SIG-M5 treated with dmso at 0.1 percent for 504 hours (cell line): ENCODE measurements around the gene SLC1A3.
"Not testable (repeated sequence)": the region's sequence is repeated elsewhere in the genome, so short reads cannot be mapped to it uniquely, and the experiment has no call there.

ENCODE experiments used
- DNase-seq: peaks from one replicate; lab custom pipeline; 2025; ENCODE audit not compliant: unreplicated experiment; lab: John Stamatoyannopoulos, UW

The SLC1A3 gene

GRCh38 chr5:36606428-36607113 is at the start of gene SLC1A3:
Gene SLC1A3 (plus strand): TSS chr5:36606606. CDS start chr5:36608424, 1,818 bp downstream.
- peak; percentile 46 for DNase-seq

GRCh38 chr5:36558641-36559040 is 47.8 kb upstream of the SLC1A3 start:
- peak; percentile 1 for DNase-seq

- peak; percentile 53 for DNase-seq
Measured at GRCh38 chr5:36561601-36562000, 44.8 kb upstream of the SLC1A3 start.

- no peak for DNase-seq
Measured at GRCh38 chr5:36569491-36569890, 36.9 kb upstream of the SLC1A3 start.

GRCh38 chr5:36570301-36571095 is 35.9 kb upstream of the SLC1A3 start:
- DNase-seq = no peak

- no peak for DNase-seq
Measured at GRCh38 chr5:36571401-36572042, 34.9 kb upstream of the SLC1A3 start.

- DNase-seq = no peak
Measured at GRCh38 chr5:36573438-36573837, 33.0 kb upstream of the SLC1A3 start.

GRCh38 chr5:36575361-36575781 is 31.0 kb upstream of the SLC1A3 start:
- no peak for DNase-seq

- DNase-seq = no peak
Measured at GRCh38 chr5:36576721-36577120, 29.7 kb upstream of the SLC1A3 start.

GRCh38 chr5:36579858-36580257 is 26.5 kb upstream of the SLC1A3 start:
- DNase-seq = not testable (repeated sequence)

- DNase-seq = no peak
Measured at GRCh38 chr5:36581070-36581469, 25.3 kb upstream of the SLC1A3 start.

- no peak for DNase-seq
Measured at GRCh38 chr5:36584009-36584875, 22.2 kb upstream of the SLC1A3 start.

GRCh38 chr5:36585701-36586100 is 20.7 kb upstream of the SLC1A3 start:
- peak; percentile 53 for DNase-seq

GRCh38 chr5:36587354-36587753 is 19.1 kb upstream of the SLC1A3 start:
- DNase-seq = no peak

GRCh38 chr5:36589735-36590134 is 16.7 kb upstream of the SLC1A3 start:
- DNase-seq = not testable (repeated sequence)

GRCh38 chr5:36590513-36591286 is 15.7 kb upstream of the SLC1A3 start:
- no peak for DNase-seq

GRCh38 chr5:36593867-36594266 is 12.5 kb upstream of the SLC1A3 start:
- DNase-seq = peak; percentile 47

- no peak for DNase-seq
Measured at GRCh38 chr5:36596247-36596646, 10.2 kb upstream of the SLC1A3 start.

GRCh38 chr5:36596756-36597155 is 9.7 kb upstream of the SLC1A3 start:
- DNase-seq = no peak

GRCh38 chr5:36598045-36598444 is 8.4 kb upstream of the SLC1A3 start:
- no peak for DNase-seq
